DMS53 (cell line): Measurements from ENCODE around the gene YAP1.
A peak's percentile ranks its signal among the peaks of the same experiment; 100 is the strongest.

Source experiments
- DNase-seq: peaks from one replicate; lab custom pipeline; 2025; lab: John Stamatoyannopoulos, UW

Gene YAP1

GRCh38 chr11:102117472-102118113, 7.3 kb downstream of the YAP1 start:
- no peak for DNase-seq

GRCh38 chr11:102118937-102119336, 8.7 kb downstream of the YAP1 start:
- DNase-seq = peak; percentile 54

- DNase-seq = peak; percentile 76
These were observed 9.8 kb downstream of the YAP1 start for GRCh38 chr11:102119997-102120396.

GRCh38 chr11:102120437-102120973, 10.3 kb downstream of the YAP1 start:
- DNase-seq = no peak

GRCh38 chr11:102121329-102121728, 11.1 kb downstream of the YAP1 start:
- no peak for DNase-seq

GRCh38 chr11:102134597-102134996, 24.4 kb downstream of the YAP1 start:
- DNase-seq = no peak

- DNase-seq = no peak
These were observed 25.0 kb downstream of the YAP1 start for GRCh38 chr11:102135256-102135655.

- no peak for DNase-seq
These were observed 28.0 kb downstream of the YAP1 start for GRCh38 chr11:102138223-102138622.

- DNase-seq = no peak
These were observed 28.4 kb downstream of the YAP1 start for GRCh38 chr11:102138670-102139069.

- DNase-seq = no peak
These were observed 28.8 kb downstream of the YAP1 start for GRCh38 chr11:102139081-102139498.

GRCh38 chr11:102142333-102142732, 32.1 kb downstream of the YAP1 start:
- DNase-seq = no peak

GRCh38 chr11:102143867-102144266, 33.6 kb downstream of the YAP1 start:
- DNase-seq = no peak

- DNase-seq = no peak
These were observed 34.4 kb downstream of the YAP1 start for GRCh38 chr11:102144357-102145355.

- no peak for DNase-seq
These were observed 36.8 kb downstream of the YAP1 start for GRCh38 chr11:102147015-102147414.

- no peak for DNase-seq
These were observed 37.4 kb downstream of the YAP1 start for GRCh38 chr11:102147632-102148031.

GRCh38 chr11:102148059-102148458, 37.8 kb downstream of the YAP1 start:
- DNase-seq = no peak

- no peak for DNase-seq
These were observed 41.7 kb downstream of the YAP1 start for GRCh38 chr11:102151784-102152525.

- no peak for DNase-seq
These were observed 42.8 kb downstream of the YAP1 start for GRCh38 chr11:102153082-102153481.

- DNase-seq = peak; percentile 74
These were observed 44.6 kb downstream of the YAP1 start for GRCh38 chr11:102154806-102155205.

GRCh38 chr11:102155676-102156075, 45.4 kb downstream of the YAP1 start:
- DNase-seq = peak; percentile 25

- DNase-seq = peak; percentile 22
These were observed 47.0 kb downstream of the YAP1 start for GRCh38 chr11:102157219-102157618.

GRCh38 chr11:102158164-102158735, 48.0 kb downstream of the YAP1 start:
- DNase-seq = no peak
